ENCODE data around the gene GARIN5A.
"Not testable (repeated sequence)": the region's sequence is repeated elsewhere in the genome, so short reads cannot be mapped to it uniquely, and the experiment has no call there.

The GARIN5A gene

GRCh38 chr19:50490991-50491472 is 14.4 kb upstream of the GARIN5A start:
- no peak overlapping the region for H3K27ac ChIP-seq
- DNase-seq (ENCODE audit: low read depth, low spot score), result no peak

GRCh38 chr19:50490411-50490811 is 13.8 kb upstream of the GARIN5A start:
- DNase-seq (ENCODE audit: low read depth, low spot score), result no peak
- H3K27ac ChIP-seq, result no peak overlapping the region

- no peak for DNase-seq (ENCODE audit: low read depth, low spot score)
- H3K27ac ChIP-seq, result no peak overlapping the region
Measured at GRCh38 chr19:50489461-50490011, 12.9 kb upstream of the GARIN5A start.

GRCh38 chr19:50488389-50489194 is 11.9 kb upstream of the GARIN5A start:
- DNase-seq (ENCODE audit: low read depth, low spot score), result no peak
- no peak overlapping the region for H3K27ac ChIP-seq

GRCh38 chr19:50486823-50487515 is 10.3 kb upstream of the GARIN5A start:
- no peak overlapping the region for H3K27ac ChIP-seq
- DNase-seq (ENCODE audit: low read depth, low spot score), result no peak

- H3K27ac ChIP-seq, result no peak overlapping the region
- DNase-seq (ENCODE audit: low read depth, low spot score), result no peak
Measured at GRCh38 chr19:50485284-50485955, 8.8 kb upstream of the GARIN5A start.

GRCh38 chr19:50482916-50483315 is 6.3 kb upstream of the GARIN5A start:
- no peak for DNase-seq (ENCODE audit: low read depth, low spot score)
- no peak overlapping the region for H3K27ac ChIP-seq

- no peak overlapping the region for H3K27ac ChIP-seq
- no peak for DNase-seq (ENCODE audit: low read depth, low spot score)
Measured at GRCh38 chr19:50482271-50482855, 5.7 kb upstream of the GARIN5A start.

GRCh38 chr19:50481351-50482149 is 4.9 kb upstream of the GARIN5A start:
- no peak overlapping the region for H3K27ac ChIP-seq
- no peak for DNase-seq (ENCODE audit: low read depth, low spot score)

- DNase-seq (ENCODE audit: low read depth, low spot score), result no peak
- no peak overlapping the region for H3K27ac ChIP-seq
Measured at GRCh38 chr19:50480281-50481111, 3.8 kb upstream of the GARIN5A start.

- DNase-seq (ENCODE audit: low read depth, low spot score), result no peak
- no peak overlapping the region for H3K27ac ChIP-seq
Measured at GRCh38 chr19:50479761-50480251, 3.2 kb upstream of the GARIN5A start.

- no peak overlapping the region for H3K27ac ChIP-seq
- DNase-seq (ENCODE audit: low read depth, low spot score), result no peak
Measured at GRCh38 chr19:50478901-50479715, 2.5 kb upstream of the GARIN5A start.

GRCh38 chr19:50477751-50478515 is 1.3 kb upstream of the GARIN5A start:
- no peak overlapping the region for H3K27ac ChIP-seq
- no peak for DNase-seq (ENCODE audit: low read depth, low spot score)

- DNase-seq (ENCODE audit: low read depth, low spot score), result no peak
- H3K27ac ChIP-seq, result peak overlapping the region; percentile 66
Measured at GRCh38 chr19:50476907-50477238, 225 bp upstream of the GARIN5A start.

GRCh38 chr19:50475736-50476223 is 868 bp downstream of the GARIN5A start:
- DNase-seq (ENCODE audit: low read depth, low spot score), result no peak
- no peak overlapping the region for H3K27ac ChIP-seq

- DNase-seq (ENCODE audit: low read depth, low spot score), result no peak
- no peak overlapping the region for H3K27ac ChIP-seq
Measured at GRCh38 chr19:50475101-50475568, 1.5 kb downstream of the GARIN5A start.

- H3K27ac ChIP-seq; DNase-seq (ENCODE audit: low read depth, low spot score): not testable (repeated sequence)
Measured at GRCh38 chr19:50473336-50473735, 3.3 kb downstream of the GARIN5A start.
